Endothelial cell (in vitro differentiated cells): ENCODE data around the gene SNX19. TPM values are rescaled to one million over a fixed set of nuclear protein-coding genes. Genes with fewer than 3 reads are reported as not detected.

Source experiments
- DNase-seq: peaks from one replicate; pipeline ENCODE4 v3.0.0; 2021; ENCODE audit warnings: low spot score
- H3K27ac Mint-ChIP-seq: one replicate; pipeline ENCODE4 v1.8.0; 2021; ENCODE audit warnings: mixed read lengths, inconsistent platforms; ENCODE audit not compliant: unreplicated experiment
- H3K27me3 Mint-ChIP-seq: one replicate; pipeline ENCODE4 v1.8.0; 2021; ENCODE audit warnings: mild to moderate bottlenecking, moderate library complexity, mixed read lengths, inconsistent platforms; ENCODE audit not compliant: unreplicated experiment
- H3K36me3 Mint-ChIP-seq: one replicate; pipeline ENCODE4 v1.8.0; 2021; ENCODE audit warnings: mild to moderate bottlenecking, low read depth, mixed read lengths, inconsistent platforms; ENCODE audit not compliant: unreplicated experiment
- H3K4me1 Mint-ChIP-seq: one replicate; pipeline ENCODE4 v1.8.0; 2021; ENCODE audit warnings: mild to moderate bottlenecking, mixed read lengths, inconsistent platforms; ENCODE audit not compliant: unreplicated experiment
- H3K4me3 Mint-ChIP-seq: one replicate; pipeline ENCODE4 v1.8.0; 2021; ENCODE audit warnings: mild to moderate bottlenecking, mixed read lengths, inconsistent platforms; ENCODE audit not compliant: unreplicated experiment
- H3K9me3 Mint-ChIP-seq: one replicate; pipeline ENCODE4 v1.8.0; 2021; ENCODE audit warnings: mixed read lengths, inconsistent platforms; ENCODE audit not compliant: unreplicated experiment
- total RNA-seq: library from RNA; stranded (reverse); fragmentation: NEBNext Ultra II Directional; extraction: Animal tissue kit (Norgen Biotek cat#: 25700); gene quantifications from one replicate; pipeline ENCODE4 v1.2.1, GENCODE V29; 2021; ENCODE audit not compliant: unreplicated experiment
- TF ChIP-seq, protein P1 (sequence below): fragments of 200-600 bp; sonication (generic); IDR thresholded peaks from one replicate; pipeline ENCODE4 v1.5.0; 2021; ENCODE audit warnings: antibody characterized with exemption; ENCODE audit not compliant: unreplicated experiment

SNX19 gene
- total RNA-seq, 1 donor from 2014 or later = 47.9 TPM

DNA sequence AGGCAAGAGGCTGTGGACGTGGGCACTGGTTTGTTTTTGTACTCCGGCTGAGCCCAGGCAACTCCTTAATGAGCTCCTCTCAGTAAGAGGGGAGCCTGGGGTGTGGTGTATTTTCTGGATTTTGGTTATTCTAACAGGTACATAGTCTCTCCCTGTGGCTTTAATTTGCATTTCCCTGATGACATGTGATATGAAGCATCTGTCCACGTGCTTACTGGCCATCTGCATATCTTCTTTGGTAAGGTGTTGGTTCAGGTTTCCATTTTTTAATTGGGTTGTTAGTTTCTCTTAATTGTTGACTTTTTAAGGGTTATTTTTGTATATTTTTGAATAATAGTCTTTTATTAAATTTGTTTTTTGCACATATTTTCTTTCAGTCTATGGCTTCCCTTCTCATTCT lies 30.8 kb upstream of the SNX19 start:
- peaks cover 1% of the 10 kb centered on the region for H3K27me3 Mint-ChIP-seq
- DNase-seq = no peak
- H3K36me3 Mint-ChIP-seq = no peaks in the 10 kb centered on the region
- H3K9me3 Mint-ChIP-seq = no peaks in the 10 kb centered on the region
- TF ChIP-seq, protein P1, sequence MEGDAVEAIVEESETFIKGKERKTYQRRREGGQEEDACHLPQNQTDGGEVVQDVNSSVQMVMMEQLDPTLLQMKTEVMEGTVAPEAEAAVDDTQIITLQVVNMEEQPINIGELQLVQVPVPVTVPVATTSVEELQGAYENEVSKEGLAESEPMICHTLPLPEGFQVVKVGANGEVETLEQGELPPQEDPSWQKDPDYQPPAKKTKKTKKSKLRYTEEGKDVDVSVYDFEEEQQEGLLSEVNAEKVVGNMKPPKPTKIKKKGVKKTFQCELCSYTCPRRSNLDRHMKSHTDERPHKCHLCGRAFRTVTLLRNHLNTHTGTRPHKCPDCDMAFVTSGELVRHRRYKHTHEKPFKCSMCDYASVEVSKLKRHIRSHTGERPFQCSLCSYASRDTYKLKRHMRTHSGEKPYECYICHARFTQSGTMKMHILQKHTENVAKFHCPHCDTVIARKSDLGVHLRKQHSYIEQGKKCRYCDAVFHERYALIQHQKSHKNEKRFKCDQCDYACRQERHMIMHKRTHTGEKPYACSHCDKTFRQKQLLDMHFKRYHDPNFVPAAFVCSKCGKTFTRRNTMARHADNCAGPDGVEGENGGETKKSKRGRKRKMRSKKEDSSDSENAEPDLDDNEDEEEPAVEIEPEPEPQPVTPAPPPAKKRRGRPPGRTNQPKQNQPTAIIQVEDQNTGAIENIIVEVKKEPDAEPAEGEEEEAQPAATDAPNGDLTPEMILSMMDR = no peak
- H3K27ac Mint-ChIP-seq = no peak overlapping the region
- H3K4me1 Mint-ChIP-seq = peaks cover 27% of the 10 kb centered on the region
- H3K4me3 Mint-ChIP-seq = no peak overlapping the region

DNA sequence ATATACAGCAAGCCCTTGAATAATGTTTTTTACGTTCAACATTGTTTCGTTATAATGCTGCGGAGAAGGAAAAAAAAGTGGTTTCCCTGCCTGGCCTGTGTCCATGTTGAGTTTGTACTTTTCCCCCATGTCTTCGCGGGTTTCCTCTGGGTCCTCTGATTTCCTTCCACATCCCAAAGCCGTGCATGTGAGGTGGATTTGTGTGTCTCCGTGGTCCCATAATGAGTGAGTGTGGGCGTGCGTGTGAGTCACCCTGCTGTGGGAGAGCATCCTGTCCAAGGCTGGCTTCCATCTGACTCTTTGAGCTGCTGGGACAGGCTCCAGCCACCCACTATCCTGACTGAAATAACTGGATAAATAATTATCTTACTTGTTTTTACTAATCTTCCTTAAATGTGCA lies 29.6 kb upstream of the SNX19 start:
- no peaks in the 10 kb centered on the region for H3K9me3 Mint-ChIP-seq
- H3K27me3 Mint-ChIP-seq = no peaks in the 10 kb centered on the region
- H3K36me3 Mint-ChIP-seq = no peaks in the 10 kb centered on the region
- peaks cover 27% of the 10 kb centered on the region for H3K4me1 Mint-ChIP-seq
- H3K4me3 Mint-ChIP-seq = no peak overlapping the region
- no peak for DNase-seq
- TF ChIP-seq, protein P1 = no peak
- H3K27ac Mint-ChIP-seq = no peak overlapping the region

DNA sequence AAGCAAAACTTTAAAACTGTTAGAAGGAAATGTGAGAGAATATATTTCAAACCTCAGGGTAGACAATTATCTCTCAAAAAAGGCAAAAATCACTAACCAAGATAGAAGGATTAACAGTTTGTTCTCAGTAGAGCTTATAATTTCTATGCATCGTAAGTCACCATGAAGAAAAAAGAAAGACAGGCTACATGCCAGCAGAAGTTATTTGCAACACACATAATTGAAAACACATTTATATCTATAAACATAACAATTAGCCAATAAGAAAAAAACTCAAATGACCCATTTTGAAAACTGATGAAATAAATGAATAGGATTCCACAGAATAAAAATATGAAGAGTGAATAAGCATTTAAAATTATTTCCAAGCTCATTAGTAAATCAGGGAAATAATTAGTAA lies 24.4 kb upstream of the SNX19 start:
- TF ChIP-seq, protein P1 = no peak
- H3K36me3 Mint-ChIP-seq = no peaks in the 10 kb centered on the region
- H3K4me1 Mint-ChIP-seq = peaks cover 6% of the 10 kb centered on the region
- no peak for DNase-seq
- H3K9me3 Mint-ChIP-seq = no peaks in the 10 kb centered on the region
- no peak overlapping the region for H3K4me3 Mint-ChIP-seq
- H3K27me3 Mint-ChIP-seq = no peaks in the 10 kb centered on the region
- H3K27ac Mint-ChIP-seq = no peak overlapping the region

DNA sequence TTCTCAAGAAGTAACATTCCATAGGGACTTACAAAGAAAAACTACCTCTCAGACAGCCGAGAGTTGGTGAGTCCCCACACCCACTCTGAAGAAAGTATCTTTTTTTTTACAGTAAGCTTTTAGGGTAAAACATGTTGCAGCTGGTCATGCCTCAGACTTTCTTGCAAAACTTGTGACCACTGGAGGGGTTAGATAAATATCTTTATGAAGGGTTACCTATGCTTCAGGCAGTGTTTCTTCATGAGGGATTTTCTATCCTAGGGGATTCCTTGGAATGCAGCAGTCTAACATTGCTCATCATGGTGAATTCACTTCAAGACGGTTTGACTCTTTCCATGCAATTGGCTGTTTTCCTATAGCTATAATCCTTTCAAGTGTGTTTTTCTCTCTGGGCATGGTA lies 20.8 kb upstream of the SNX19 start:
- Mint-ChIP-seq H3K27ac (no peak overlapping the region), H3K9me3 (no peaks in the 10 kb centered on the region), H3K4me1 (peaks cover 6% of the 10 kb centered on the region), H3K4me3 (no peak overlapping the region), H3K36me3 (no peaks in the 10 kb centered on the region), H3K27me3 (no peaks in the 10 kb centered on the region)
- no peak for DNase-seq
- TF ChIP-seq, protein P1 = no peak

DNA sequence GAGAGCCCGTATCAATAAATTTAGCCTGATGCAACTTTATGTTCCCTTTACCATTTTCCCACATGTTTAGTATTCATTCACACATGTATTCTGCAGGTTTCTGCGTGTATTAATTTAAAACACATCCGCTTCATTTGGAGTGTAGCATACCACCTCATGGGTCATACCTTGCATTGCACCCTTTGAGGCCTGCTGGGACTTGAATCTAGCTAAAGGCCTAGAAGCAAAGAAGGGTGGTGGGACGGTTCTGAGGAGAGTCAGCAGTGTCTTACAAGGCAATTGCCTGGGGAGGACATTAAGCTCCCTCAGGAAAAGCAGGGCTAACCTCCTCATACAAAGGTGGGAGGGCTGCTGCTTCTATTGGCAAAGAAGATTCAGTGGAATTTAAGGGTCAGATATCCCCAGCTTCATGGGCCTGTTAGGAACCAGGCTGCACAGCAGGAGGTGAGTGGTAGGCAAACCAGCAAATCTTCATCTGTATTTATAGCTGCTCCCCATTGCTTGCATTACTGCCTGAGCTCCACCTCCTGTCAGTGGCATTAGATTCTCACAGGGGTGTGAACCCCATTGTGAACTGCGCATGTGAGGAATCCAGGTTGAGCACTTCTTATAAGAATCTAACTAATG lies 15.9 kb upstream of the SNX19 start:
- Mint-ChIP-seq H3K27ac (no peak overlapping the region), H3K4me1 (no peaks in the 10 kb centered on the region), H3K36me3 (no peaks in the 10 kb centered on the region), H3K4me3 (no peak overlapping the region), H3K9me3 (no peaks in the 10 kb centered on the region), H3K27me3 (no peaks in the 10 kb centered on the region)
- DNase-seq = no peak
- TF ChIP-seq, protein P1 = no peak
